KG1 (cell line): ENCODE measurements around the gene ITPR2.
A peak's percentile ranks its signal among the peaks of the same experiment; 100 is the strongest.
"Not testable (repeated sequence)": the region's sequence is repeated elsewhere in the genome, so short reads cannot be mapped to it uniquely, and the experiment has no call there.

Source experiments
- DNase-seq: peaks from one replicate; lab custom pipeline; 2025; lab: John Stamatoyannopoulos, UW

Gene ITPR2

DNA sequence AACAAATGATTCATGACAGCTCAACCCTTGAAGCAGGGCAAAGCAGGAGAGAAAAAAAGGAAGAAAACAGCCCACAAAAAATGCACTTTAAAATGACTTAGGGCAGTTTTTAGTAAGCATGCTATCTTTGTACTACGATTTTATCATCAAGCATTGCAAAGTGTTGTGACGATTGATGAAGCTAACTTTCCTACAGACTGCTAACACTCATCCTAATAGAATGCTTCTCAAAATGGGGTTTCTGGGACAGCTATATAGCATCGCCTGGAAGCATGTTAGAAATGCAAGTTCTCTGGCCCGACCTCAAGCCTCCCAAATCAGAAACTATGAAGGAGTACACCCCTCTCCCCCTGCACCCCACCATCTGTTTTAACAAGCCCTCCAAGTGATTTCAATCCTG lies 381.2 kb downstream of the ITPR2 start:
- DNase-seq: no peak

DNA sequence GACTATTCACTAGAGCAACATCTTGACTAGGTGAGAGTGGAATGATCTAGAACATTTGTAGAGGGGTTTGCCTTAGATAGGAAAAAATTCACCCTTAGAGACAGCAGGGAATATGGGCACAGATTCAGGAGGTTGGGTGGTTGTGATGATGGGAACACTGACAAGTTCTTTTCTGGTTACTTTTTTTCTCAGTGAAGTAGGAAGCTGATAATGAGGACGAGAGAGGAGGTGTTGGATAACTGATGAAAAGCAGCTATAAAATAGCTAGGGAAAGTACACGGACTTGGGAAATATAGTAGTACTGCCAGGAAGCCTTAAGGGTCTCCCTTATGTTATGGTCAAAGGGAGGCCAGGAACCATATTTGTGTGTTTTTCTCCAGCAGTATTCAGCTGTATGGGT lies 387.1 kb downstream of the ITPR2 start:
- no peak for DNase-seq

- no peak for DNase-seq
Observed at GRCh38 chr12:26443309-26443708, 389.7 kb downstream of the ITPR2 start.

DNA sequence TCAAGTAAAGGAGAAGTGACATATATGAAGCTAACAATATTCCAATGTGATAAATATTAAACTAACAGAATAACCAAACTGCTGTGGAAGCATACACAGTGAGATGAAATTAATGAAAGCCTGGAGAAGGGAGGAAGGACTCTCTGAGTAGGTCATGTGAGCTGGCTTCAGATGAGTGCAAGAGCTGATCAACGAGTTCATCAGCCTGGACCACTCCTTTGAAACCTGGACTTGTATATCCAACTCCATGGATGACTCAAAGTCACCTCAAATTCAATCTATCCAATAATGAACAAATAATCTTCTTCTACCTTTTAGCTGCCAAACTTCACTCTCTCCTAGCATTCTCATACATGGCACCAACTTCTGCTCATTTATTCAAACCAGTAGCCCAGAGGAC lies 391.6 kb downstream of the ITPR2 start:
- DNase-seq: no peak

DNA sequence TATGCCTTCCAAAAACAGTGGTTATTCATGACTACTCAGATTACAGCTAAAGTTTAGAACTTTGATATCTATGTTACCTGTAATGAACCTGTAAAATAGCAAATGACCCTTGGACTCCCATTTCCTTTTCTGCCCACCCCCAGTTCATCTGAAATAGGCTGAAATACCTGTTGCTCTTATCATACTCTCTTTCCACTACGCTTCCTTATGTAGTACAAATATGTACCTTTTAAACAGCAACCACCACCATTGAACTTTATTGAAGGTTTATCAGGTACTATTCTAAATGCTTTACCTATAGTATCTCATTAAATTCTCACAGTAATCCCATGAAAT lies 398.0 kb downstream of the ITPR2 start:
- DNase-seq: no peak

DNA sequence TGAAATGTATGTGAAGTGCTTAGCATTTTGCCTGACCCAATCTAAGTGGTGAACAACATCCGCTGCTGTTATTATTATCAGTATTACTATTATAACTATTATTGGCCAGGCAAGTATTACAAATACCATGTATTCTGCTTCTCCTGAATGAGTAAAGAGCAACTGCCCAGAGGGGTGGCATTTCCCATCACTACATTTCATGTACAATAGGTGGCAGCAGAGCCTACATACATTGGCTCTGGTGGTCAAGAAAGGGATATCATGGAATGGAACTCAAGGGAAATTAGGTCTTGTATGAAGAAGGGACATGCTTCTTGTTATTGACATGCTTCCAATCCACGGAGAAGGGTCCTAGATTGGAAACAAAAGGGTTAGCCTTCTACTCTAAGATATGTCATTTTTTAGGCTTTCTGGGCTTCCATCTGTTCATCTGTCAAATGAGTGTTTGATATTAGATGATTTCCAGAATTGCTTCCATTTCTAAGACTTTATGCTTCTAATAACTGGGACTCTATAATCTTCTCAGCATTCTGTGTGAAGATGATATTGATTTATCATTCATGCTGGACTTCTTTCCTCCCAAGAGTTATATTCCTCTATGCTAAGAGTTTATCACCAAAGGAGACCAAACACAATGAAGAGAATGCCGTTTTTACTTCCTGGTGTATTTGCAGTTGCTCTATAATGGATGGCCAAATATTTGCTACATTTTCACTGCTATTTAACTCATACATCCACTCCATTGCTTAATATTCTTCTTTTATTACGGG lies 398.5 kb downstream of the ITPR2 start:
- DNase-seq: no peak

DNA sequence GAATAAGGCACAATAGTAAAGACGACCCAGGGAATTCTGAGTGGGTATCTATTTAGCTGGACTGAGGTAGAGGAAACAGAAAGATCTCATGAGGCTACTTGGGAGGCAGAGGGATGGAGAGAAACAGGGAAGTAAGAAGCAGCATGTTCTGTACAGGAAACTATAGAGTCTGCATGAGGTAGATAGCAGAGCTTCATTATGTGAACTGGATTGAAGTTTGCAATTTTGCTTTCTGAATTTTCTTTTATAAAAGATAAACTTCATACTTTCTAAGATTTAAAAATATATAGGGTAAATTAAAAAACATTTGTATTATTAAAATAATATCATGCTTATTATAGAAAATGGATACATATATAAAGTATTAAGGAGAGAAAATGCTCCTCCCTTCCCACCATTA lies 399.3 kb downstream of the ITPR2 start:
- not testable (repeated sequence) for DNase-seq

DNA sequence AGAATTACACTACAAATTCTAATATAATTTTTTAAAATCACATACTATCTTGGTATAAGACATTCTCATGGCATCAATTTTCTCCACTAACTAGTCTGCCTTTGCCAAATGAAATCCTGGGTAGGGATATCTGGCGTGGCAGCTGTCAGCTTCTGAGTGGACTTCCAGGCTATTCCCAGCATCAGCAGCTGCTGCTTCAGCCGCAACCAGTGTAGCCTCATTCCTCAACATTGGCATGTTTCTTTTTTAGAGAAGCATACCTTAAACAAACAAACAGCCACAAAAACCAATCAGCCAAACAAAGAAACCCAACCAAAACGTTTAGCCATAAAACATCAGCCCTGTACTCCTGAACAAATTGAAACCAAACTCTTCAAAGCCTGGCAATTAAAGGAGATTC lies 401.8 kb downstream of the ITPR2 start:
- DNase-seq: no peak

GRCh38 chr12:26430596-26430995 lies 402.4 kb downstream of the ITPR2 start:
- peak; percentile 21 for DNase-seq

GRCh38 chr12:26429070-26429691 lies 403.8 kb downstream of the ITPR2 start:
- no peak for DNase-seq

DNA sequence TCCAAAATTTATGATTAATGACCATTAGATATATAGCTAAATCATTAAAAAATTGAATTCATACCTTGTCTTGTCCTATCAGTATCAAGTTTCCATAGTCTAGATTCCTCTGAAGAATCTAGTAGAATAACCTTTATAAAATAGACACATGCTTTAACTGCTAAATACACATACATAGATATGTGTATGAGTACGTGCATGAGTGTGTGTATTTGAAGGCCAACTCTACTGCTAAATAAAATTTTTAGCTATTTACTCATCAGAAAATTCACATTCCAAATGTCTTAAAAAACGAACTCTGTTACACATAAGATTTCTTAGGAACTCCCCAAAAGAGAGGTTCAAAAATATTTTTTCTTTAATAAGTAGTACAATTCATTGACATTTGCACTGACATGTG lies 404.6 kb downstream of the ITPR2 start:
- DNase-seq: no peak

DNA sequence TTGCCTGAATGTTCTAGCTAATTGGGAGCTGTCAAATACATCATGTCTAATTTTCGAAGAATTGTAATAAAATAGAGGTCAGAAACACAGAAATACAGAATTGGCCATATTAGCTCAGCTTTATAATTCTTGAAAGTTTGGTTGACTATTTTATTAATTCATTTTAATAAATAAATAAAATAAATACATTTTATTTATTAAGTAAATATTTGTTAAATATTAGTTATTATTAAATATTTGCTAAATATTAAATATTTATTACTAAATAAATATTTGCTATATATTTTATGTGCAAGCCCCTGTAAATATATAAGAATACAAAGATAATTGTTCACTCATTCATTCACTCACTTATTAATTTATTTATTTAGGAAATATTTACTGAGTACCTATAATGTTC lies 406.3 kb downstream of the ITPR2 start:
- no peak for DNase-seq

GRCh38 chr12:26425587-26426260 lies 407.3 kb downstream of the ITPR2 start:
- no peak for DNase-seq

GRCh38 chr12:26422839-26423398 lies 410.1 kb downstream of the ITPR2 start:
- DNase-seq: no peak

- DNase-seq: no peak
Observed at GRCh38 chr12:26416550-26416949, 416.4 kb downstream of the ITPR2 start.

GRCh38 chr12:26410689-26411088 lies 422.3 kb downstream of the ITPR2 start:
- DNase-seq: no peak

DNA sequence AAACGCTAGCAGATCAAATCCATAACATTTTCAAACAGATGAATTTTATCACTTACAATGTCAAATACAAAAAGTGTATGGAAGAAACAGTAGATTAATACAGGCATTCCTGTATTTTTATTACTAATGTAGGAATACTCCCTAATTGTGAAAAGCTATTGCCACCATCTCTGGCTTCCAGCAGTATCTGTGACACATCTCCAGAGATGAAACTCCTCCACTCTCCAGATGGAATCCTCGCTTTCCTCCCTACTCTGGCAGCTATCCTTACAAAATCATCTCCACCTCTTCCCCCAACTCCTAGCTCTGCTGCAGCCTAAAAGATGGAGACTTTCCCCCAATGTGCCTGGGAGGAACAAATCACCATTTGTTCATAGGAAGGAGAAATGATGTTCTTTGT lies 426.2 kb downstream of the ITPR2 start:
- DNase-seq: no peak

DNA sequence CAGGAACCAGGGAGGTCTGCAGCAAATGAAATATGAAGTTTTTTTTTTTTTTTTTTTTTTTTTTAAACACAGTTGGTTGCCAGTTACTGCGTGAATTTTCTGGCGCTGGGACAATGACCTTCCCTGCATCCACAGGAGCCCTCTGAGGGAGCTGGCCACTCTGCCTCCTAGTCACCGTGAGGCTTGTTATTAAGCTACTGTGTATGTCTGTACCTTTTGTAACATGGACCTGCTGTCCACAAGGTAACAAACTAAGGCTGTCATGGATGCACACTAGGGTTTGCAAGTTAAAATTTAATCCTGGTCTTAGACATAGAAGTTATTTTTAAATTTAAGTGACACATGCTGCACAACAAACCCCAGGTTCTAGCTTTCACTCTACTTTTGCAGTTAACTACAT lies 426.6 kb downstream of the ITPR2 start:
- no peak for DNase-seq

DNA sequence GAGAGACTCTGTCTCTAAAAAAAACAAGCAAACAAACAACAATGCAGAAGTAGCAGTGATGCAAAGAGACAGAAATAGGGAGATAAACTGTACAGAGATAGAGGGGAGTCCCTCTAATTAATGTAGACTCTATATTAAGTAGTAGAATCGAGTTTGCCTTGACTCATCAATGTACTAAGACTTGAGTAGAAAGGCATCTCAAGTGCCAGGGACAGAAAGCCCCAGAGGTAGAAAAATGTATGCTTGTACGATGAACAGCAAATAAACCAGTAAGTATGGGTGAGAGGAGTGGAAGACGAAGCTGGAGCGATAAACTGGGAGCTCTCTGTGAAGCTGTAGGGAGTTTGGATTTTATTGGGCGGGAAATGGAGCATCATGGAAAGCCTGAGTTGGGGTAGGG lies 429.4 kb downstream of the ITPR2 start:
- DNase-seq: no peak

DNA sequence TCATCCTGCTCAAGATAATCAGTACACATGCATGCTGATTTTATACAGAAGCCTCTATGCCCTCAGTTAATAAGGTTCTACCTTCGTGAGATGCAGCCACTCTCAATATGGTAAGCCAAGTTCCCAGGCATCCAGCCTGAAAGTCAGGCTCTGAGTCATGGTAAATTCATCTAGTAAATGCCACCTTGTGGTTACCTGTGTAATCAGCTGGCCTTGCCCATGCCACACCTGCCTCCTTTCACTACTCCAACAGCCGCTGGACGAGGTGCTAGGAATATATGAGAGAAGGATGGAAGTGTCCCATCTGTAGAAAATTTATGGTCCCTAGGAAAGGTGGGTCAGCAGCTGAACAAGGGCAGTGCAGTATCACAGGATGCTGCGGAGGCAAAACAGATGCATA lies 430.3 kb downstream of the ITPR2 start:
- DNase-seq: no peak

- DNase-seq: no peak
Observed at GRCh38 chr12:26401874-26402273, 431.1 kb downstream of the ITPR2 start.

- no peak for DNase-seq
Observed at GRCh38 chr12:26400627-26401026, 432.4 kb downstream of the ITPR2 start.

DNA sequence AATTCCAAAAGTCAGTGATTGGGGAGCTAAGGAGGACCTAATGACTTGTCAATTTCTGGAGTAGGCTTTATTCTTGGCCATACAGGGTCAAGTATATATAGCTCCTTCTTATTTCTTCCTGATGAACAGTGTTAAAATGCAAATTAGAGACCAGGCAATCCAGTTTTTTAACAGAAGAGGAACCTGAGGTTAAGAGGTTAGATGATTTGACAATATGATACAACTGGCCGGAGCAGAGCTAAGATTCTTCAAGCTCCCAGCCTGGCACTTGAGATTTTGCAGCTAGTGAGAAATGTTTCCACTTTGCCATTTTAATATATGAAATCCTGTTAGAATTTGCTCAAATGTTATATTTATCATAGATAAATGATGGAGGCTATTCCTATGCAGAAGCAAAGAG lies 433.6 kb downstream of the ITPR2 start:
- no peak for DNase-seq
